Gastroesophageal sphincter (tissue), 3 donors: Measurements from ENCODE around the gene KCTD15.

Experiments used
- CTCF ChIP-seq, 4 experiments: fragments of 200-600 bp in 2 of 4; fragments of 450-650 bp in 2 of 4; sonication (generic) in 1 of 4; IDR thresholded peaks; one replicate each; pipeline ENCODE4 v1.5.1; 2017 to 2019; ENCODE audit warnings: antibody characterized with exemption in 4 of 4, mild to moderate bottlenecking in 2 of 4, moderate library complexity in 2 of 4
- EP300 ChIP-seq: sonication (generic); formaldehyde crosslinking; IDR thresholded peaks from one replicate; pipeline ENCODE4 v1.6.1; 2017; ENCODE audit warnings: antibody characterized with exemption, mild to moderate bottlenecking

GRCh38 chr19:33778089-33778791 lies 18.4 kb upstream of the KCTD15 start:
- TF ChIP-seq CTCF (IDR thresholded peaks at IDR 0.05): peak; percentile 100
- no peak for TF ChIP-seq EP300
